ENCODE measurements around the gene UFSP2.

GRCh38 chr4:185471235-185472102, 45.7 kb upstream of the UFSP2 start, which contains the start of gene CCDC110:
- TF ChIP-seq CTCF (conservative IDR thresholded peaks at IDR 0.05; ENCODE audit: low read depth, low read length) (peak; percentile 75), BHLHE40 (IDR thresholded peaks at IDR 0.05; ENCODE audit: low read depth, low read length) (no peak), MAZ (IDR thresholded peaks at IDR 0.05; ENCODE audit: borderline replicate concordance, low read depth, low read length) (peak; percentile 53; the same call in 1 of the 2 replicates), POLR2A (IDR thresholded peaks at IDR 0.05; ENCODE audit: low read depth, low read length) (no peak), CHD1 (IDR thresholded peaks at IDR 0.05; ENCODE audit: low read depth, low read length) (no peak), FOS (IDR thresholded peaks at IDR 0.05; ENCODE audit: low read depth, low read length) (no peak), USF2 (IDR thresholded peaks at IDR 0.05; ENCODE audit: low read depth, low read length) (no peak), RCOR1 (IDR thresholded peaks at IDR 0.05; ENCODE audit: insufficient replicate concordance, low read length) (no peak)

Data from IMR-90 (cell line).